ENCODE results near the gene GALNT17. TPM values are rescaled to one million over a fixed set of nuclear protein-coding genes. Genes with fewer than 3 reads are reported as not detected.
A peak's percentile ranks its signal among the peaks of the same experiment; 100 is the strongest.

Gene GALNT17
- total RNA-seq, 2 donors from 2014 or later = 46.7 to 58.1 TPM

DNA sequence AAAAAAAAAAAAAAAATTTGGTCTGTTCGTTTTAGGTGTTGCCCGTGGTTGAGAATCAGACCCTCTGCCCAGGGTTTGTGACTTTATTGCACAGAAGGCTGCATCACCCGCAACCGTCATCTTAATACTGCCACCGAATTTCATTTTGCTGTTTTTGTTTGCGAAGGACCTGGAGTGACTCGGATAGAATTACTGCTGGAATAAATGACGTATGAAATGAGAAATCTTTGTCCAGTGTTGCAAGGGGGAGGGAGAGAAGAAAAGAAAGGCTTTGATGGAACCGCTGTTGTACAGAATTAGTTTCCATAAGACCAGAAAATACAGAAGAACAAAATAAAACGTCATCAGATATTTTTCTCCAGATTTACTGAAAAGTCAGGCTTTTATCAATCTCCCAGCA is 103.3 kb downstream of the GALNT17 start:
- H3K27ac ChIP-seq = no peak overlapping the region
- intact Hi-C loops (cut with DNase I) = loop anchor here (5.0 kb wide), 1 partner anchor 77 kb away; no protein-coding TSS in a partner anchor

DNA sequence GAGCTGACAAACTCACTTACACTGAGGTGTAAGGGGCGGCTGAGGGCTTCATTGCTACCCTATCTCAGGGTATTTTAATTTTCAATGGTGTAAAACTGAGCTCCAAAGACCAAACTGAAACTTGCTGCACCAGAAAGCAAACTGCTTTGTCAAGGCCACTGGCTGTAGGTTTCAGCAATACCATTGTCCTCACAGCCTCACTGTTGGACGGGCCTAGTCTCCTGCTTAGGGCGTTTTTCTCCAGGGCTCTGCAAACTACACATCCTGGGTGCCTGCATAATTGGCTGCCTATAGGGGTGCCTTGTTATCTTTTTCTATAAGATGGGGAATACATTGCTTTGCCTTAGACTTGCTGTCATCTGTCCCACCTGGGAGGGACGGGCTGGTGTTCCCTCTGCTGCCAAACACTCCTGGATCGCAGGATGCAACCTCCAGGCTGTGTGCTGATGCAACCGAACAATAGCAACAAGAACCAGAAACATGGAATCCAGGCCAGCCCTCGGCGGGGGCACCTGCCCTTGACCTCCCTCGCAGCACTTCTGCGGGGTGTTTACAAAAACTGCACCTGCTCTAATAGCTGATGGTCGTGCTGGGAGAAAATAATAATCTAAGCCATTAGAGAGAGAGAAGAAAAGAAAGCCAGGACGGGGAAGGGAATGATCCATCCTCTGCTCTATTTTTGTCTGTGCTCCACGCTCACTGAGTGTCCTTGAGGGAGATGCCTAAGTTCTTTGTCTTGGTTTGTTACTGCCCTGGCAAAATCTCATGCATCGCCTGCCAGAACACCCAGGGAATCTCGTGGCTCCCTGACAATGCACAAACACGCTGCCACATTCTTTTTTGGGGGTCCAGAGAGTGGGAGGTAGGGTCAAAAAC is 104.5 kb downstream of the GALNT17 start:
- intact Hi-C loops (cut with DNase I) = loop anchor here (2.0 to 5.0 kb wide), 2 partner anchors 76 to 104 kb away; partner anchors contain the start of gene GALNT17
- 39% methylated on average over 16 of the region's 16 CpGs for WGBS
- no peaks in the 10 kb centered on the region for H3K9me3 ChIP-seq

More for the DNA sequence above, 103.3 kb downstream of the GALNT17 start:
- H3K9me3 ChIP-seq = no peaks in the 10 kb centered on the region
- no peaks in the 10 kb centered on the region for H3K36me3 ChIP-seq
- TF ChIP-seq POLR2A (IDR thresholded peaks at IDR 0.05) = no peak
- TF ChIP-seq, protein P1, sequence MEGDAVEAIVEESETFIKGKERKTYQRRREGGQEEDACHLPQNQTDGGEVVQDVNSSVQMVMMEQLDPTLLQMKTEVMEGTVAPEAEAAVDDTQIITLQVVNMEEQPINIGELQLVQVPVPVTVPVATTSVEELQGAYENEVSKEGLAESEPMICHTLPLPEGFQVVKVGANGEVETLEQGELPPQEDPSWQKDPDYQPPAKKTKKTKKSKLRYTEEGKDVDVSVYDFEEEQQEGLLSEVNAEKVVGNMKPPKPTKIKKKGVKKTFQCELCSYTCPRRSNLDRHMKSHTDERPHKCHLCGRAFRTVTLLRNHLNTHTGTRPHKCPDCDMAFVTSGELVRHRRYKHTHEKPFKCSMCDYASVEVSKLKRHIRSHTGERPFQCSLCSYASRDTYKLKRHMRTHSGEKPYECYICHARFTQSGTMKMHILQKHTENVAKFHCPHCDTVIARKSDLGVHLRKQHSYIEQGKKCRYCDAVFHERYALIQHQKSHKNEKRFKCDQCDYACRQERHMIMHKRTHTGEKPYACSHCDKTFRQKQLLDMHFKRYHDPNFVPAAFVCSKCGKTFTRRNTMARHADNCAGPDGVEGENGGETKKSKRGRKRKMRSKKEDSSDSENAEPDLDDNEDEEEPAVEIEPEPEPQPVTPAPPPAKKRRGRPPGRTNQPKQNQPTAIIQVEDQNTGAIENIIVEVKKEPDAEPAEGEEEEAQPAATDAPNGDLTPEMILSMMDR (IDR thresholded peaks at IDR 0.05) = no peak
- TF ChIP-seq POLR2AphosphoS5 (IDR thresholded peaks at IDR 0.05) = no peak
- H3K4me1 ChIP-seq (replicated peaks) = peaks cover 3% of the 10 kb centered on the region
- no peak overlapping the region for H3K4me3 ChIP-seq
- H3K27me3 ChIP-seq (replicated peaks; ENCODE audit: insufficient read depth) = no peaks in the 10 kb centered on the region
- DNase-seq (ENCODE audit: low spot score) = no peak
- 78% methylated on average over 10 of the region's 10 CpGs for WGBS

DNA sequence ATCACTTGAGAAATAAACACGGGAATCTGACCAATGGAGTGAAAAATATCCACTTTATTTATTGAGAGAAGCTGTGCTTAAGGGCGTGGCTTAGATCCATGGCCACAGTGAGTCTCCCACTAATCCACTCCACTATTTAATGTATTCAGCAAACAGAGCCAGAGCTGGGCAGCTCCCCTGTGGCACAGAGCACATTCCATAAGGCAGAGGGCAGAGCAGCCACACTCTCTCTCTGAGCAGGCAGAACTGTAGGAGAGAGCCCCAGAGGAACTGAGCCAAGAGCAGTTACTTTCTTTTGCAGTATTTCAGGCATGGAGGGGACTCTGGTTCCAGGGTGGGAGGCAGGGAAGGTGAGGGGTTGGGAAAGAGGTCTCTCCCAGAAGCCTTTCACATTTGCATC is 106.0 kb downstream of the GALNT17 start:
- H3K4me1 ChIP-seq (replicated peaks) = peaks cover 3% of the 10 kb centered on the region
- H3K9me3 ChIP-seq = no peaks in the 10 kb centered on the region
- peak overlapping the region; percentile 60 to 77 for H3K27ac ChIP-seq

More for the DNA sequence above, 104.5 kb downstream of the GALNT17 start:
- Histone ChIP-seq H3K27ac (peak overlapping the region; percentile 60 to 77), H3K36me3 (no peaks in the 10 kb centered on the region), H3K4me3 (no peak overlapping the region), H3K4me1 (replicated peaks) (peaks cover 3% of the 10 kb centered on the region), H3K27me3 (replicated peaks; ENCODE audit: insufficient read depth) (no peaks in the 10 kb centered on the region)
- no peak for DNase-seq (ENCODE audit: low spot score)
- TF ChIP-seq POLR2A (IDR thresholded peaks at IDR 0.05) = no peak
- TF ChIP-seq, protein P1 (IDR thresholded peaks at IDR 0.05) = no peak
- TF ChIP-seq POLR2AphosphoS5 (IDR thresholded peaks at IDR 0.05) = peak; percentile 9

DNA sequence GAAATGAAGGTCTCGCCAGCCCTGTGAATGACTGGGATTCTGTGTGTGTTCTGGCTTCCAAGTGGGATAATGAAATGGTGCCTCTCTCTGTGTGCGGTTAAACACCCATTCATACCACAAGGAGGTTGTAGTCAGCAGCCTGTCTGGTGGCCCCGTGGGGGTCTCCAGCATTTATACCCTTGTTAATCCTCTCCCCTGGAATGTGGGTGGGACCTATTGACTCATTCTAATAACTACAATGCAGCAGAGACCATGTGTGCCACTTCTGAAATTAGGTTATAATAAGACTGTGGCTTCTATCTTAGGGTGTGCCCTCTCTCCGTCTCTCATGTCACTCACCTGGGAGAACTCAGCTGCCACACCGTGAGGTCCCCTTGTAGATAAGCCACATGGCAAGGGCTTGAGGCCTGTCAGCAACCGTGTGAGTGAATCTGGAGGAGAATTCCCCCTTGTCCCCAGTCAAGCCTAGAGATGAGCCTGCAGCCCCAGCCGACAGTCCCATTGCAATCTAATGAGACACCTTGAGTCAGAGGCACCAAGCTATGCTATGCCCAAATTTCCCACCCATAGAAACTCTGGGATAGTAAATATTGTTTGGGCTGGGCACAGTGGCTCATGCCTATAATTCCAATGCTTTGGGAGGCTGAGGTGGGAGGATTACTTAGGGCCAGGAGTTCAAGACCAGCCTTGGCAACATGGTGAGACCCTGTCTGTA is 106.8 kb downstream of the GALNT17 start:
- WGBS = 71% methylated on average over 7 of the region's 7 CpGs
- intact Hi-C loops (cut with DNase I) = loop anchor here (2.0 to 5.0 kb wide), 2 partner anchors 34 to 74 kb away; no protein-coding TSS in a partner anchor

More for the DNA sequence above, 106.0 kb downstream of the GALNT17 start:
- Histone ChIP-seq H3K27me3 (replicated peaks; ENCODE audit: insufficient read depth) (no peaks in the 10 kb centered on the region), H3K4me3 (no peak overlapping the region), H3K36me3 (no peaks in the 10 kb centered on the region)
- TF ChIP-seq POLR2A (IDR thresholded peaks at IDR 0.05) = no peak
- peak; percentile 48 for TF ChIP-seq POLR2AphosphoS5 (IDR thresholded peaks at IDR 0.05)
- TF ChIP-seq, protein P1 (IDR thresholded peaks at IDR 0.05) = peak in 1 of 4 experiments; percentile 47
- DNase-seq (ENCODE audit: low spot score) = peak; percentile 48
- WGBS = 45% methylated on average over 2 of the region's 2 CpGs
- intact Hi-C loops (cut with DNase I) = loop anchor here (2.0 to 5.0 kb wide), 3 partner anchors 35 to 105 kb away; partner anchors contain the start of gene GALNT17

More for the DNA sequence above, 106.8 kb downstream of the GALNT17 start:
- H3K27ac ChIP-seq = peak overlapping the region; percentile 59 to 77
- no peak for TF ChIP-seq POLR2A (IDR thresholded peaks at IDR 0.05)
- TF ChIP-seq, protein P1 (IDR thresholded peaks at IDR 0.05) = no peak
- TF ChIP-seq POLR2AphosphoS5 (IDR thresholded peaks at IDR 0.05) = no peak
- peaks cover 3% of the 10 kb centered on the region for H3K4me1 ChIP-seq (replicated peaks)
- H3K4me3 ChIP-seq = no peak overlapping the region
- DNase-seq (ENCODE audit: low spot score) = no peak
- H3K27me3 ChIP-seq (replicated peaks; ENCODE audit: insufficient read depth) = no peaks in the 10 kb centered on the region
- H3K36me3 ChIP-seq = no peaks in the 10 kb centered on the region
- H3K9me3 ChIP-seq = no peaks in the 10 kb centered on the region

Data from prostate gland (tissue), 2 donors.